HCT116 (cell line): ENCODE data around the gene CSF2RB. TPM values are rescaled to one million over a fixed set of nuclear protein-coding genes. Genes with fewer than 3 reads are reported as not detected.

Source experiments
- ATAC-seq: fragments of 200-7000 bp; cut with Tn5 transposase; 2 replicates; pipeline ENCODE4 v1.9.1; 2020; ENCODE audit warnings: mild to moderate bottlenecking, moderate library complexity
- BruUV-seq: library from RNA; stranded (reverse); fragments of 400-500 nt; replicated peaks from 2 replicates; lab custom pipeline; 2021; lab: Mats Ljungman, UMichigan
- CTCF ChIA-PET: fragments of 300-600 bp; sonication (Branson Sonifier 250); formaldehyde crosslinking; loops from one replicate; lab custom pipeline; 2021; ENCODE audit warnings: antibody characterized with exemption; lab: Charles Lee
- POLR2A ChIA-PET: fragments of 300-600, 350-600 bp; sonication (Branson Sonifier 250); formaldehyde crosslinking; loops from one replicate; lab custom pipeline; 2021; ENCODE audit warnings: antibody characterized with exemption; lab: Charles Lee
- RAD21 ChIA-PET, 2 experiments: fragments of 300-600 bp; sonication (Branson Sonifier 250); formaldehyde crosslinking; loops; one replicate each; lab custom pipeline; 2023; ENCODE audit warnings: low total read pairs in 2 of 2; ENCODE audit not compliant: uncharacterized antibody in 2 of 2, unreplicated experiment in 2 of 2, low non-redundant PET in 1 of 2; lab: Charles Lee
- DNase-seq: peaks from one replicate; pipeline ENCODE4 v3.0.0-alpha.2; 2010; ENCODE audit warnings: low read depth, low spot score
- H2AFZ ChIP-seq: fragments of 200-600 bp; shearing (Covaris generic), sonication (generic); 2 replicates; pipeline ENCODE4 v1.6.1; 2017; ENCODE audit warnings: low read depth, mixed run types, mixed read lengths, antibody characterized with exemption, low read length; ENCODE audit not compliant: poor library complexity, severe bottlenecking
- H3K27ac ChIP-seq: 2 replicates; pipeline ENCODE4 v1.5.1; 2012; ENCODE audit warnings: low read depth, low read length
- H3K27me3 ChIP-seq: fragments of 200-600 bp; sonication (generic); 2 replicates; pipeline ENCODE4 v1.6.1; 2016; ENCODE audit warnings: mixed run types, low read length, mixed read lengths; ENCODE audit not compliant: insufficient read depth
- H3K36me3 ChIP-seq, 2 experiments: fragments of 200-500 bp in 1 of 2; fragments of 200-600 bp in 1 of 2; sonication (Bioruptor generic) in 1 of 2; sonication (generic) in 1 of 2; 2 replicates each; pipeline versions ENCODE4 v1.5.1 to v1.6.1; 2014 to 2016; ENCODE audit warnings: low read length in 2 of 2, inconsistent platforms in 1 of 2, mixed read lengths in 1 of 2, mixed run types in 1 of 2; ENCODE audit not compliant: insufficient read depth in 2 of 2, control insufficient read depth in 1 of 2
- H3K4me1 ChIP-seq, 2 experiments: fragments of 200-600 bp in 1 of 2; sonication (generic) in 1 of 2; 2 replicates each; pipeline versions ENCODE4 v1.5.1 to v1.6.1; 2012 to 2017; ENCODE audit warnings: low read length in 2 of 2, inconsistent platforms in 1 of 2, mild to moderate bottlenecking in 1 of 2, mixed read lengths in 1 of 2, mixed run types in 1 of 2, moderate library complexity in 1 of 2; ENCODE audit not compliant: insufficient read depth in 2 of 2, control insufficient read depth in 1 of 2
- H3K4me2 ChIP-seq: fragments of 200-600 bp; sonication (generic); 2 replicates; pipeline ENCODE4 v1.6.1; 2017; ENCODE audit warnings: mixed run types, low read length, mixed read lengths
- H3K4me3 ChIP-seq, 2 experiments: fragments of 200-600 bp in 1 of 2; sonication (generic) in 1 of 2; replicated peaks in 1 of 2; 2 replicates each; pipeline ENCODE4 v1.5.1; 2011 to 2016; ENCODE audit warnings: low read length in 2 of 2, control low read depth in 1 of 2, low read depth in 1 of 2, mild to moderate bottlenecking in 1 of 2, mixed read lengths in 1 of 2, mixed run types in 1 of 2
- H3K79me2 ChIP-seq: fragments of 200-600 bp; sonication (generic); 2 replicates; pipeline ENCODE4 v1.6.1; 2017; ENCODE audit warnings: mild to moderate bottlenecking, mixed run types, low read length, moderate library complexity, mixed read lengths; ENCODE audit not compliant: insufficient read depth
- H3K9ac ChIP-seq: fragments of 200-600 bp; sonication (generic); 2 replicates; pipeline ENCODE4 v1.6.1; 2016; ENCODE audit warnings: low read length, mixed read lengths
- H3K9me2 ChIP-seq: fragments of 200-600 bp; sonication (generic), shearing (Covaris generic); 2 replicates; pipeline ENCODE4 v1.6.1; 2017; ENCODE audit warnings: mixed run types, mild to moderate bottlenecking, moderate library complexity; ENCODE audit not compliant: insufficient read depth
- H3K9me3 ChIP-seq, 2 experiments: fragments of 200-500 bp in 1 of 2; fragments of 200-600 bp in 1 of 2; sonication (Bioruptor generic) in 1 of 2; sonication (generic) in 1 of 2; 2 replicates each; pipeline ENCODE4 v1.6.1; 2014 to 2017; ENCODE audit warnings: low read length in 2 of 2, mixed read lengths in 2 of 2, inconsistent platforms in 1 of 2, low read depth in 1 of 2, mild to moderate bottlenecking in 1 of 2, mixed run types in 1 of 2, moderate library complexity in 1 of 2; ENCODE audit not compliant: control insufficient read depth in 1 of 2, insufficient read depth in 1 of 2
- H4K20me1 ChIP-seq: fragments of 200-600 bp; sonication (generic), shearing (Covaris generic); 2 replicates; pipeline ENCODE4 v1.6.1; 2017; ENCODE audit warnings: mixed run types, mild to moderate bottlenecking, moderate library complexity; ENCODE audit not compliant: insufficient read depth
- CEBPB ChIP-seq: IDR thresholded peaks from 2 replicates; pipeline ENCODE4 v1.6.1; 2012; ENCODE audit warnings: low read depth
- JUND ChIP-seq: IDR thresholded peaks from 2 replicates; pipeline ENCODE4 v1.6.1; 2012
- POLR2AphosphoS5 ChIP-seq: IDR thresholded peaks from 2 replicates; pipeline ENCODE4 v1.6.1; 2011; ENCODE audit warnings: mild to moderate bottlenecking, low read depth, low read length, moderate library complexity
- REST ChIP-seq: IDR thresholded peaks from 2 replicates; pipeline ENCODE4 v1.6.1; 2012; ENCODE audit warnings: low read depth
- SP1 ChIP-seq: IDR thresholded peaks from 2 replicates; pipeline ENCODE4 v1.6.1; 2012; ENCODE audit warnings: low read depth
- YY1 ChIP-seq: IDR thresholded peaks from 2 replicates; pipeline ENCODE4 v1.6.1; 2011; ENCODE audit warnings: low read length, low read depth, moderate library complexity, mild to moderate bottlenecking; ENCODE audit not compliant: insufficient replicate concordance; ENCODE audit errors: extremely low read depth
- ZBTB33 ChIP-seq: IDR thresholded peaks from 2 replicates; pipeline ENCODE4 v1.6.1; 2011; ENCODE audit warnings: mild to moderate bottlenecking, low read length, moderate library complexity; ENCODE audit not compliant: insufficient replicate concordance; ENCODE audit errors: extremely low read depth
- ZFX ChIP-seq: fragments of 450-650 bp; IDR thresholded peaks from 2 replicates; pipeline ENCODE4 v1.6.1; 2017
- intact Hi-C: fragments of 100-400 bp; cut with micrococcal nuclease; formaldehyde crosslinking; loops from 2 replicates; pipeline ENCODE4 v1.10.0; 2022
- total RNA-seq: library from RNA; stranded (reverse); gene quantifications from one replicate; pipeline ENCODE4 v1.2.1, GENCODE V29; 2021; ENCODE audit not compliant: unreplicated experiment
- TF ChIP-seq, protein P1 (sequence below): IDR thresholded peaks from 2 replicates; pipeline ENCODE4 v1.6.1; 2012

Gene CSF2RB
- total RNA-seq, 1 experiment from 2014 or later, result 0.10 TPM

- H3K79me2 ChIP-seq, result no peaks in the 10 kb centered on the region
- H3K27ac ChIP-seq, result no peak overlapping the region
- H3K4me3 ChIP-seq, result no peak overlapping the region
- CTCF ChIA-PET, result no interaction called here
- BruUV-seq, result no TSS peak
- no peaks in the 10 kb centered on the region for H4K20me1 ChIP-seq
- H3K4me2 ChIP-seq, result no peak overlapping the region
- RAD21 ChIA-PET, result no interaction called here
- POLR2A ChIA-PET, result no interaction called here
- TF ChIP-seq ZBTB33 (no peak), SP1 (no peak), CEBPB (no peak), POLR2AphosphoS5 (no peak), JUND (no peak), REST (no peak), YY1 (no peak), ZFX (no peak)
- TF ChIP-seq, protein P1, sequence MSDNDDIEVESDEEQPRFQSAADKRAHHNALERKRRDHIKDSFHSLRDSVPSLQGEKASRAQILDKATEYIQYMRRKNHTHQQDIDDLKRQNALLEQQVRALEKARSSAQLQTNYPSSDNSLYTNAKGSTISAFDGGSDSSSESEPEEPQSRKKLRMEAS, result no peak
- no peaks in the 10 kb centered on the region for H3K36me3 ChIP-seq
- no peak for ATAC-seq
- H3K4me1 ChIP-seq, result no peaks in the 10 kb centered on the region
- H3K9ac ChIP-seq, result no peak overlapping the region
- intact Hi-C loops, result no loop called here
- DNase-seq, result no peak
- H3K27me3 ChIP-seq, result no peaks in the 10 kb centered on the region
- H2AFZ ChIP-seq, result no peak overlapping the region
- H3K9me2 ChIP-seq, result no peaks in the 10 kb centered on the region
- no peaks in the 10 kb centered on the region; a peak in 1 of 4 replicates for H3K9me3 ChIP-seq
These were observed 29.1 kb downstream of the CSF2RB start for GRCh38 chr22:36942556-36942955.
